Fibroblast of lung (primary cell): ENCODE measurements around the gene CHRM5. TPM values are rescaled to one million over a fixed set of nuclear protein-coding genes. Genes with fewer than 3 reads are reported as not detected.
A peak's percentile ranks its signal among the peaks of the same experiment; 100 is the strongest.

ENCODE experiments used
- DNase-seq, 2 donors: peaks; one replicate each; pipeline versions ENCODE4 v3.0.0 to v3.0.0-alpha.2; 2010; ENCODE audit warnings: low read depth in 2 of 2
- H2AFZ ChIP-seq: 2 replicates; pipeline ENCODE4 v1.5.1; 2012; ENCODE audit warnings: low read length, control low read depth, inconsistent platforms
- H3K27ac ChIP-seq: 2 replicates; pipeline ENCODE4 v1.5.1; 2011; ENCODE audit warnings: low read length, control low read depth; ENCODE audit not compliant: insufficient read depth
- H3K27me3 ChIP-seq: 2 replicates; pipeline ENCODE4 v1.5.1; 2011; ENCODE audit warnings: mild to moderate bottlenecking, low read length; ENCODE audit not compliant: control insufficient read depth, insufficient read depth
- H3K36me3 ChIP-seq: 2 replicates; pipeline ENCODE4 v1.5.1; 2011; ENCODE audit warnings: low read length; ENCODE audit not compliant: control insufficient read depth, insufficient read depth
- H3K4me1 ChIP-seq: 2 replicates; pipeline ENCODE4 v1.5.1; 2011; ENCODE audit warnings: low read length; ENCODE audit not compliant: control insufficient read depth, insufficient read depth; ENCODE audit errors: extremely low read depth
- H3K4me2 ChIP-seq: 2 replicates; pipeline ENCODE4 v1.5.1; 2011; ENCODE audit warnings: low read length, control low read depth; ENCODE audit not compliant: insufficient read depth; ENCODE audit errors: extremely low read depth
- H3K4me3 ChIP-seq, 4 experiments: fragments of 200-600 bp in 1 of 4; sonication (generic) in 1 of 4; replicated peaks in 1 of 4; 2 replicates each; pipeline ENCODE4 v1.5.1; 2011 to 2016; ENCODE audit warnings: low read length in 4 of 4, low read depth in 3 of 4, mild to moderate bottlenecking in 3 of 4, control low read depth in 2 of 4, inconsistent platforms in 1 of 4, mixed read lengths in 1 of 4; ENCODE audit not compliant: insufficient read depth in 1 of 4; ENCODE audit errors: control extremely low read depth in 1 of 4
- H3K79me2 ChIP-seq: 2 replicates; pipeline ENCODE4 v1.5.1; 2012; ENCODE audit warnings: mild to moderate bottlenecking, low read length, inconsistent platforms; ENCODE audit not compliant: control insufficient read depth, insufficient read depth
- H3K9ac ChIP-seq: 2 replicates; pipeline ENCODE4 v1.5.1; 2011; ENCODE audit warnings: mild to moderate bottlenecking, low read length, control low read depth; ENCODE audit not compliant: insufficient read depth
- H3K9me3 ChIP-seq: 2 replicates; pipeline ENCODE4 v1.5.1; 2012; ENCODE audit warnings: low read depth, low read length; ENCODE audit not compliant: control insufficient read depth, insufficient read depth
- H4K20me1 ChIP-seq: 2 replicates; pipeline ENCODE4 v1.5.1; 2011; ENCODE audit warnings: low read length; ENCODE audit not compliant: control insufficient read depth, insufficient read depth; ENCODE audit errors: extremely low read depth
- EZH2 ChIP-seq: IDR thresholded peaks from 2 replicates; pipeline ENCODE4 v1.5.1; 2012; ENCODE audit warnings: low read length, control low read depth, mild to moderate bottlenecking; ENCODE audit errors: missing control alignments
- polyA plus RNA-seq, 2 donors: library from polyadenylated mRNA; depleted of rRNA in 1 of 2; stranded (reverse) in 1 of 2; unstranded in 1 of 2; fragments of >200 nt; gene quantifications; 2 replicates each; pipeline ENCODE4 v1.2.1, GENCODE V29; 2011 to 2012; ENCODE audit warnings: missing spikeins in 1 of 2
- total RNA-seq: library from RNA; depleted of rRNA; stranded (reverse); fragments of >200 nt; gene quantifications from 2 replicates; pipeline ENCODE4 v1.2.1, GENCODE V29; 2014
- TF ChIP-seq, protein P1 (sequence below), 2 donors: IDR thresholded peaks in 1 of 2; conservative IDR thresholded peaks in 1 of 2; 1 replicate in 1 of 2; 2 replicates in 1 of 2; pipeline ENCODE4 v1.5.1; 2011 to 2012; ENCODE audit warnings: low read length in 2 of 2, control low read depth in 1 of 2, inconsistent platforms in 1 of 2, low read depth in 1 of 2, mild to moderate bottlenecking in 1 of 2

CHRM5 gene
- total and polyA plus RNA-seq, 2 donors (not counting 1 experiment from before 2014, with no cell fraction given): 0.03 TPM; not detected in 1

DNA sequence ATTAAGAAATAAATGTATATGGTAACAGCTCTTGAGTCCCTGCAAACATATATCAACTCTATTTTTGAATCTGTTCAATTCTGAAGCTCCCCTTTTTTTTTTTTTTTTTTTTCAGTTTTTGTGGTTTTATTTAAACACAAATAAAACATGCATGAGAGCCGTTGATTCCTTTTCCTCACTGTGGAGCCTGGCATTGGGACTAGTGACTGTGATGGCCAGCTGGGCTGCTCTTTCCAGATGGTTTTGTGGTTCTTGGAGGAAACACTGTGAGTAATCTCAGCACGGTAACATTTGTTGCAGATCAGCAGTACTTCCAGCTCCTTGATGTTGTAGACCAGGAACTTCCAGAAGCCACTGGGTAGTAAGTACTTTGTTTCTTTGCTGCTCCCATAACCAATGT is 117.4 kb downstream of the CHRM5 start:
- TF ChIP-seq, protein P1, sequence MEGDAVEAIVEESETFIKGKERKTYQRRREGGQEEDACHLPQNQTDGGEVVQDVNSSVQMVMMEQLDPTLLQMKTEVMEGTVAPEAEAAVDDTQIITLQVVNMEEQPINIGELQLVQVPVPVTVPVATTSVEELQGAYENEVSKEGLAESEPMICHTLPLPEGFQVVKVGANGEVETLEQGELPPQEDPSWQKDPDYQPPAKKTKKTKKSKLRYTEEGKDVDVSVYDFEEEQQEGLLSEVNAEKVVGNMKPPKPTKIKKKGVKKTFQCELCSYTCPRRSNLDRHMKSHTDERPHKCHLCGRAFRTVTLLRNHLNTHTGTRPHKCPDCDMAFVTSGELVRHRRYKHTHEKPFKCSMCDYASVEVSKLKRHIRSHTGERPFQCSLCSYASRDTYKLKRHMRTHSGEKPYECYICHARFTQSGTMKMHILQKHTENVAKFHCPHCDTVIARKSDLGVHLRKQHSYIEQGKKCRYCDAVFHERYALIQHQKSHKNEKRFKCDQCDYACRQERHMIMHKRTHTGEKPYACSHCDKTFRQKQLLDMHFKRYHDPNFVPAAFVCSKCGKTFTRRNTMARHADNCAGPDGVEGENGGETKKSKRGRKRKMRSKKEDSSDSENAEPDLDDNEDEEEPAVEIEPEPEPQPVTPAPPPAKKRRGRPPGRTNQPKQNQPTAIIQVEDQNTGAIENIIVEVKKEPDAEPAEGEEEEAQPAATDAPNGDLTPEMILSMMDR (conservative IDR thresholded peaks at IDR 0.05 in 1 of 2, IDR thresholded peaks at IDR 0.05 in 1 of 2; ENCODE audit: low read depth in 1 of 2, low read length in 2 of 2): no peak
- TF ChIP-seq EZH2: no peak
- no peaks in the 10 kb centered on the region for H4K20me1 ChIP-seq
- H3K36me3 ChIP-seq: peaks cover 2% of the 10 kb centered on the region

DNA sequence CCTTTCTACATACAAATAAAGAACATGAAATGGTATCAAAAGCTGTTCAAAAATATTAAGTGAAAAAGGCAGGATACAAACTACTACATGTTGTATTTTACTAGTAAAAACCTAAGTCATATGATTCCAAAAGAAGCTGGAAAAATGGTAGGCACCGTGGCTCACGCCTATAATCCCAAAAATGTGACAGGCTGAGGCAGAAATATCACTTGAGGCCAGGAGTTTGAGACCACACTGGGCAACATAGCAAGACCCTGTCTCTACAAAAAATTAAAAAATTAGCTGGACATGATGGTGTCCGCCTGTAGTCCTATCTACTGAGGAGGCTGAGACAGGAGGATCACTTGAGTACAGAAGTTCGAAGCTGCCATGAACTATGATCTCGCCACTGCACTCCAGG is 131.6 kb downstream of the CHRM5 start:
- peak overlapping the region; percentile 81 to 93 (median 86) for H3K4me3 ChIP-seq
- peak overlapping the region; percentile 98 for H3K4me2 ChIP-seq
- TF ChIP-seq, protein P1 (conservative IDR thresholded peaks at IDR 0.05 in 1 of 2, IDR thresholded peaks at IDR 0.05 in 1 of 2; ENCODE audit: low read depth in 1 of 2, low read length in 2 of 2): no peak
- no peak for TF ChIP-seq EZH2

More for the DNA sequence above, 117.4 kb downstream of the CHRM5 start:
- Histone ChIP-seq H3K4me2 (peak overlapping the region; percentile 13), H3K27me3 (no peaks in the 10 kb centered on the region), H2AFZ (no peak overlapping the region), H3K4me3 (no peak overlapping the region), H3K79me2 (no peaks in the 10 kb centered on the region), H3K9ac (no peak overlapping the region), H3K9me3 (no peaks in the 10 kb centered on the region), H3K4me1 (peaks cover 2% of the 10 kb centered on the region), H3K27ac (no peak overlapping the region)
- DNase-seq: peak; percentile 55 to 62

DNA sequence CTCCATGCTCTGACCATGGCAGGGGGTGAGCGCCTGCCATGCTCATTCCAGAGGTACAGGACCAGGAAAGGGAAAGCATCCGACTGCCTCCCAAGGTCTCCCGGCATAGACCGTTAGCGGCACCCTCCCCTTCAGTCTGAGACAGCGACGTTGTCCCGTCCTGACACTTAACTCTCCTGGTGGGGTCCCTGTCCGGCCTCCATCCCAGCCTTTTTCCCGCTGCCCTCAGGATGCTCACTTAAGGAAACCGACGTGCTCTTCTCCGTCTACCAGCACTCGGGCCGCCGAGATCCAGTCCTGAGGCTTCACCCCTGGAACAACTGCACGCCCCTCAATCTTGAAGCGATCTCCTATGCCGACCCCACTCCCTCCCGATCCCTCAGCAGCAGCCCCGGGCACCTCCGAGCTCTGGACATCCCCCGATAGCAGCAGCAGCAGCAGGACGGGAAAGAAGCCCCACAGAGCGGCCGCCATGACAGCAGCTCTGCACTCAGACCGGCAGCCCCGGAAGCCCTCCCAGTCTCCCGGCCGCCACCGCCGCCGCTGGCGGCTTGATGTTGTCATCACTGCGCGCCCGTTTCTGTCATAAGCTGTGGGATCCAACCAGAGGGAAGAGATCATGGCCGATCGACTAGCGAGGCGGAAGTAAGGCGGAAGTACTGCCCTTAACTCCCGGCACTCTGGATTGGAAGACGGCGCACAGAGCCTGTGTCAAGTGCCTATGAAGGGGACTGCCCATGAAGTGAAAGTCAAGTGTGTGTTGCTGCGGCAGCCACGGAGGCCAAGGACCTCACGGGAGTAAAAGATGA is 133.3 kb downstream of the CHRM5 start, which contains the start of the genes EMC7 and PGBD4:
Gene EMC7, minus strand, starts transcription at position 497 of the 809 bp plus-strand sequence. Its CDS starts 23 bp downstream, at position 474.
Gene PGBD4, plus strand, starts transcription at position 718 of the 809 bp plus-strand sequence. CDS start 449 bp downstream, outside the sequence.
- TF ChIP-seq EZH2: no peak
- TF ChIP-seq, protein P1 (conservative IDR thresholded peaks at IDR 0.05 in 1 of 2, IDR thresholded peaks at IDR 0.05 in 1 of 2; ENCODE audit: low read depth in 1 of 2, low read length in 2 of 2): no peak
- peaks cover 39% of the 10 kb centered on the region for H3K79me2 ChIP-seq
- H3K27ac ChIP-seq: peak within 1 kb of the TSS; percentile 92

More for the DNA sequence above, 131.6 kb downstream of the CHRM5 start:
- peaks cover 39% of the 10 kb centered on the region for H3K79me2 ChIP-seq
- H2AFZ ChIP-seq: no peak overlapping the region
- H3K27me3 ChIP-seq: no peaks in the 10 kb centered on the region
- no peaks in the 10 kb centered on the region for H4K20me1 ChIP-seq
- no peak overlapping the region for H3K9ac ChIP-seq
- H3K9me3 ChIP-seq: no peaks in the 10 kb centered on the region
- H3K4me1 ChIP-seq: peaks cover 5% of the 10 kb centered on the region
- peaks cover 2% of the 10 kb centered on the region for H3K36me3 ChIP-seq
- no peak overlapping the region for H3K27ac ChIP-seq
- DNase-seq: no peak

More for the DNA sequence above, 133.3 kb downstream of the CHRM5 start, which contains the start of the genes EMC7 and PGBD4:
- peak within 1 kb of the TSS; percentile 98 for H2AFZ ChIP-seq
- peak within 1 kb of the TSS; percentile 81 to 93 (median 86) for H3K4me3 ChIP-seq
- no peaks in the 10 kb centered on the region for H4K20me1 ChIP-seq
- DNase-seq: peak; percentile 99 to 100
- H3K9me3 ChIP-seq: no peaks in the 10 kb centered on the region
- peak within 1 kb of the TSS; percentile 98 for H3K4me2 ChIP-seq
- peak within 1 kb of the TSS; percentile 96 for H3K9ac ChIP-seq
- peaks cover 2% of the 10 kb centered on the region for H3K36me3 ChIP-seq
- H3K27me3 ChIP-seq: no peaks in the 10 kb centered on the region
- H3K4me1 ChIP-seq: peaks cover 5% of the 10 kb centered on the region
